HCT116 (cell line): ENCODE data around the gene ACOXL.

Experiments used
- CEBPB ChIP-seq: IDR thresholded peaks from 2 replicates; pipeline ENCODE4 v1.6.1; 2012; ENCODE audit warnings: low read depth
- ELF1 ChIP-seq: IDR thresholded peaks from 2 replicates; pipeline ENCODE4 v1.6.1; 2012; ENCODE audit warnings: low read depth, borderline replicate concordance
- EZH2 ChIP-seq: fragments of 200-600 bp; sonication (generic); IDR thresholded peaks from 2 replicates; pipeline ENCODE4 v1.6.1; 2017; ENCODE audit warnings: antibody characterized with exemption, mixed run types
- EZH2phosphoT487 ChIP-seq: fragments of 200-600 bp; IDR thresholded peaks from 2 replicates; pipeline ENCODE4 v1.6.1; 2018; ENCODE audit warnings: antibody characterized with exemption, borderline replicate concordance
- POLR2A ChIP-seq: IDR thresholded peaks from 2 replicates; pipeline ENCODE4 v1.7.0; 2011; ENCODE audit warnings: borderline replicate concordance; ENCODE audit not compliant: insufficient read depth, insufficient read length; ENCODE audit errors: extremely low read depth
- POLR2AphosphoS5 ChIP-seq: IDR thresholded peaks from 2 replicates; pipeline ENCODE4 v1.6.1; 2011; ENCODE audit warnings: mild to moderate bottlenecking, low read depth, low read length, moderate library complexity
- RAD21 ChIP-seq: IDR thresholded peaks from 2 replicates; pipeline ENCODE4 v1.6.1; 2012; ENCODE audit warnings: low read depth, mild to moderate bottlenecking
- SIN3A ChIP-seq: IDR thresholded peaks from 2 replicates; pipeline ENCODE4 v1.6.1; 2012; ENCODE audit warnings: low read depth
- SP1 ChIP-seq: IDR thresholded peaks from 2 replicates; pipeline ENCODE4 v1.6.1; 2012; ENCODE audit warnings: low read depth
- TCF7L2 ChIP-seq: IDR thresholded peaks from 2 replicates; pipeline ENCODE4 v1.7.0; 2011; ENCODE audit warnings: borderline replicate concordance, inconsistent platforms; ENCODE audit not compliant: insufficient read depth, insufficient read length; ENCODE audit errors: extremely low read depth
- ZNF274 ChIP-seq: fragments of 200-500 bp; sonication (Bioruptor generic); IDR thresholded peaks from 2 replicates; pipeline ENCODE4 v1.6.1; 2014; ENCODE audit warnings: mild to moderate bottlenecking, low read depth, low read length, inconsistent platforms
- TF ChIP-seq, protein P1 (sequence below), 3 experiments: fragments of 200-600 bp in 1 of 3; sonication (generic) in 1 of 3; IDR thresholded peaks in 2 of 3; conservative IDR thresholded peaks in 1 of 3; 2 replicates each; pipeline ENCODE4 v1.5.1; 2012 to 2017; ENCODE audit warnings: low read depth in 2 of 3, low read length in 2 of 3, antibody characterized with exemption in 1 of 3, borderline replicate concordance in 1 of 3, control low read depth in 1 of 3, mild to moderate bottlenecking in 1 of 3, mixed read lengths in 1 of 3, mixed run types in 1 of 3, moderate library complexity in 1 of 3; ENCODE audit not compliant: insufficient read depth in 1 of 3
- TF ChIP-seq, protein P2 (sequence below): IDR thresholded peaks from 2 replicates; pipeline ENCODE4 v1.6.1; 2012
- TF ChIP-seq, protein P3 (sequence below): IDR thresholded peaks from 2 replicates; pipeline ENCODE4 v1.6.1; 2012; ENCODE audit warnings: low read depth

DNA sequence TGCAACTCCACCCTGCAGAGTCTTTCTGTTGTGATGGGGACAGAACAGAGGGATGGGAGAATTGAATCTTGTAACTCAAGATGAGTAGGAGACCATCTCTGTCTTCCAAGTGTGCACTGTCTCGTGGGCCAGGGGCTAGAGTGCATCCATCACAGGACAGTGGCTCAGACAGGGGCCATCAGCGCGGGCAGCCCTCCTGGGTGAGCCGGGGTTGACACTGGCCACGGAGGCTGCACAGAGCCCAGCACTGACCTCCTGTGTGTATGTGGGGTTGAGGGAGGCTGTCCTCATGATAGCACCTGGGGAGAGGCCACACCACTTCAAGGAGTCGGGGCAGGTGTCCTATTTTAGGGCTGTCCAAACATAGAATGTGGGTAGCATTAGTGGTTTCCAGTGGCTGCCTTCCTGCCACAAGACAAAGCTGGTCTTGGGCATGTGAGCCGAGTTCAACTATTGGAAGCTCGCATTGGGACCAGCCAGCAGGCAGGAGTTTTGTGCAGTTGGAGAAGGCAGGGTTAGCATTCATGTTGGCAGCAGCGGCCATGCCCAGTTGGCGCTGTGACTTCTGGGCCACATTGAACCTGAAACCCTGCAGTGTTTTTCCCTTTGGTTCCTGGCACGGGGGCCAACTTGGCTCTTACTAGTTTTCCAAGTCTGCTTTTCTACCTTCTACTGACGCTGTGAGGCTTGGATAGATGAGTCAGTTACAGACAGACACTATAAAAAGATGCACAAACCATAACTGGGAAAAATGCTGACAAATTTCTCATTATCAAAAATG, 45.3 kb downstream of the ACOXL start:
- TF ChIP-seq EZH2 (no peak), TCF7L2 (no peak), POLR2A (no peak), EZH2phosphoT487 (no peak), SP1 (no peak), ELF1 (no peak), SIN3A (no peak), POLR2AphosphoS5 (no peak), CEBPB (no peak), RAD21 (no peak), ZNF274 (no peak)
- TF ChIP-seq, protein P1, sequence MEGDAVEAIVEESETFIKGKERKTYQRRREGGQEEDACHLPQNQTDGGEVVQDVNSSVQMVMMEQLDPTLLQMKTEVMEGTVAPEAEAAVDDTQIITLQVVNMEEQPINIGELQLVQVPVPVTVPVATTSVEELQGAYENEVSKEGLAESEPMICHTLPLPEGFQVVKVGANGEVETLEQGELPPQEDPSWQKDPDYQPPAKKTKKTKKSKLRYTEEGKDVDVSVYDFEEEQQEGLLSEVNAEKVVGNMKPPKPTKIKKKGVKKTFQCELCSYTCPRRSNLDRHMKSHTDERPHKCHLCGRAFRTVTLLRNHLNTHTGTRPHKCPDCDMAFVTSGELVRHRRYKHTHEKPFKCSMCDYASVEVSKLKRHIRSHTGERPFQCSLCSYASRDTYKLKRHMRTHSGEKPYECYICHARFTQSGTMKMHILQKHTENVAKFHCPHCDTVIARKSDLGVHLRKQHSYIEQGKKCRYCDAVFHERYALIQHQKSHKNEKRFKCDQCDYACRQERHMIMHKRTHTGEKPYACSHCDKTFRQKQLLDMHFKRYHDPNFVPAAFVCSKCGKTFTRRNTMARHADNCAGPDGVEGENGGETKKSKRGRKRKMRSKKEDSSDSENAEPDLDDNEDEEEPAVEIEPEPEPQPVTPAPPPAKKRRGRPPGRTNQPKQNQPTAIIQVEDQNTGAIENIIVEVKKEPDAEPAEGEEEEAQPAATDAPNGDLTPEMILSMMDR (IDR thresholded peaks at IDR 0.05 in 2 of 3, conservative IDR thresholded peaks at IDR 0.05 in 1 of 3; ENCODE audit: borderline replicate concordance in 1 of 3, insufficient read depth in 1 of 3, low read depth in 2 of 3, low read length in 2 of 3): no peak
- TF ChIP-seq, protein P2, sequence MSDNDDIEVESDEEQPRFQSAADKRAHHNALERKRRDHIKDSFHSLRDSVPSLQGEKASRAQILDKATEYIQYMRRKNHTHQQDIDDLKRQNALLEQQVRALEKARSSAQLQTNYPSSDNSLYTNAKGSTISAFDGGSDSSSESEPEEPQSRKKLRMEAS: no peak
- TF ChIP-seq, protein P3, sequence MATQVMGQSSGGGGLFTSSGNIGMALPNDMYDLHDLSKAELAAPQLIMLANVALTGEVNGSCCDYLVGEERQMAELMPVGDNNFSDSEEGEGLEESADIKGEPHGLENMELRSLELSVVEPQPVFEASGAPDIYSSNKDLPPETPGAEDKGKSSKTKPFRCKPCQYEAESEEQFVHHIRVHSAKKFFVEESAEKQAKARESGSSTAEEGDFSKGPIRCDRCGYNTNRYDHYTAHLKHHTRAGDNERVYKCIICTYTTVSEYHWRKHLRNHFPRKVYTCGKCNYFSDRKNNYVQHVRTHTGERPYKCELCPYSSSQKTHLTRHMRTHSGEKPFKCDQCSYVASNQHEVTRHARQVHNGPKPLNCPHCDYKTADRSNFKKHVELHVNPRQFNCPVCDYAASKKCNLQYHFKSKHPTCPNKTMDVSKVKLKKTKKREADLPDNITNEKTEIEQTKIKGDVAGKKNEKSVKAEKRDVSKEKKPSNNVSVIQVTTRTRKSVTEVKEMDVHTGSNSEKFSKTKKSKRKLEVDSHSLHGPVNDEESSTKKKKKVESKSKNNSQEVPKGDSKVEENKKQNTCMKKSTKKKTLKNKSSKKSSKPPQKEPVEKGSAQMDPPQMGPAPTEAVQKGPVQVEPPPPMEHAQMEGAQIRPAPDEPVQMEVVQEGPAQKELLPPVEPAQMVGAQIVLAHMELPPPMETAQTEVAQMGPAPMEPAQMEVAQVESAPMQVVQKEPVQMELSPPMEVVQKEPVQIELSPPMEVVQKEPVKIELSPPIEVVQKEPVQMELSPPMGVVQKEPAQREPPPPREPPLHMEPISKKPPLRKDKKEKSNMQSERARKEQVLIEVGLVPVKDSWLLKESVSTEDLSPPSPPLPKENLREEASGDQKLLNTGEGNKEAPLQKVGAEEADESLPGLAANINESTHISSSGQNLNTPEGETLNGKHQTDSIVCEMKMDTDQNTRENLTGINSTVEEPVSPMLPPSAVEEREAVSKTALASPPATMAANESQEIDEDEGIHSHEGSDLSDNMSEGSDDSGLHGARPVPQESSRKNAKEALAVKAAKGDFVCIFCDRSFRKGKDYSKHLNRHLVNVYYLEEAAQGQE: no peak
